ENCODE results near the gene MBOAT2. TPM values are rescaled to one million over a fixed set of nuclear protein-coding genes. Genes with fewer than 3 reads are reported as not detected.
"Not testable (repeated sequence)": the region's sequence is repeated elsewhere in the genome, so short reads cannot be mapped to it uniquely, and the experiment has no call there.

MBOAT2 gene
- total RNA-seq = 10 to 100 TPM; 14.4 to 16.8 TPM

- H3K27me3 ChIP-seq (replicated peaks; ENCODE audit: insufficient read depth) = no peaks in the 10 kb centered on the region
- TF ChIP-seq CTCF (IDR thresholded peaks at IDR 0.05) = no peak
- peak within 1 kb of the TSS; percentile 85 to 88 for H3K27ac ChIP-seq
- no peak for DNase-seq (ENCODE audit: low spot score)
- peak; percentile 92 for ATAC-seq (ENCODE audit: insufficient number of reproducible peaks, low FRiP score, low read depth)
- no peaks in the 10 kb centered on the region for H3K36me3 ChIP-seq
- no peaks in the 10 kb centered on the region for H3K9me3 ChIP-seq
- peaks cover 0 to 22% of the 10 kb centered on the region in 2 donors for H3K4me1 ChIP-seq (ENCODE audit: control insufficient read depth in 1 of 2, low read depth in 2 of 2)
- peak within 1 kb of the TSS; percentile 87 for H3K4me3 ChIP-seq
Measured at GRCh38 chr2:9003616-9004337, at the start of gene MBOAT2. Gene MBOAT2 (minus strand): TSS chr2:9003684. CDS start chr2:9003614, 70 bp downstream.

- no peak for TF ChIP-seq CTCF (IDR thresholded peaks at IDR 0.05)
- DNase-seq (ENCODE audit: low spot score) = no peak
- no peaks in the 10 kb centered on the region for H3K4me1 ChIP-seq (ENCODE audit: control insufficient read depth in 1 of 2, low read depth in 2 of 2)
Measured at GRCh38 chr2:9052821-9053533, 49.5 kb upstream of the MBOAT2 start.

GRCh38 chr2:9051451-9051850, 48.0 kb upstream of the MBOAT2 start:
- ATAC-seq (ENCODE audit: insufficient number of reproducible peaks, low FRiP score, low read depth) = not testable (repeated sequence)

More at GRCh38 chr2:9052821-9053533, 49.5 kb upstream of the MBOAT2 start:
- H3K4me3 ChIP-seq = no peak overlapping the region
- no peaks in the 10 kb centered on the region for H3K9me3 ChIP-seq
- no peaks in the 10 kb centered on the region for H3K36me3 ChIP-seq
- ATAC-seq (ENCODE audit: insufficient number of reproducible peaks, low FRiP score, low read depth) = no peak
- no peak overlapping the region for H3K27ac ChIP-seq
- H3K27me3 ChIP-seq (replicated peaks; ENCODE audit: insufficient read depth) = no peaks in the 10 kb centered on the region

GRCh38 chr2:9050122-9050809, 46.8 kb upstream of the MBOAT2 start:
- H3K36me3 ChIP-seq = no peaks in the 10 kb centered on the region
- no peaks in the 10 kb centered on the region for H3K4me1 ChIP-seq (ENCODE audit: control insufficient read depth in 1 of 2, low read depth in 2 of 2)
- no peaks in the 10 kb centered on the region for H3K9me3 ChIP-seq
- no peak overlapping the region for H3K27ac ChIP-seq
- no peaks in the 10 kb centered on the region for H3K27me3 ChIP-seq (replicated peaks; ENCODE audit: insufficient read depth)
- DNase-seq (ENCODE audit: low spot score) = no peak
- TF ChIP-seq CTCF (IDR thresholded peaks at IDR 0.05) = no peak
- no peak overlapping the region for H3K4me3 ChIP-seq
- no peak for ATAC-seq (ENCODE audit: insufficient number of reproducible peaks, low FRiP score, low read depth)

More at GRCh38 chr2:9051451-9051850, 48.0 kb upstream of the MBOAT2 start:
- not testable (repeated sequence) for H3K4me1 ChIP-seq (ENCODE audit: control insufficient read depth in 1 of 2, low read depth in 2 of 2); H3K9me3 ChIP-seq; H3K4me3 ChIP-seq; DNase-seq (ENCODE audit: low spot score); H3K27me3 ChIP-seq (replicated peaks; ENCODE audit: insufficient read depth); H3K27ac ChIP-seq; H3K36me3 ChIP-seq

- no peak overlapping the region for H3K27ac ChIP-seq
- no peaks in the 10 kb centered on the region for H3K36me3 ChIP-seq
- no peaks in the 10 kb centered on the region for H3K27me3 ChIP-seq (replicated peaks; ENCODE audit: insufficient read depth)
- ATAC-seq (ENCODE audit: insufficient number of reproducible peaks, low FRiP score, low read depth) = no peak
- no peak for DNase-seq (ENCODE audit: low spot score)
- no peak overlapping the region for H3K4me3 ChIP-seq
- no peaks in the 10 kb centered on the region for H3K4me1 ChIP-seq (ENCODE audit: control insufficient read depth in 1 of 2, low read depth in 2 of 2)
- no peak for TF ChIP-seq CTCF (IDR thresholded peaks at IDR 0.05)
- no peaks in the 10 kb centered on the region for H3K9me3 ChIP-seq
Measured at GRCh38 chr2:9045595-9045994, 42.1 kb upstream of the MBOAT2 start.

- not testable (repeated sequence) for ATAC-seq (ENCODE audit: insufficient number of reproducible peaks, low FRiP score, low read depth); H3K4me1 ChIP-seq (ENCODE audit: control insufficient read depth in 1 of 2, low read depth in 2 of 2)
Measured at GRCh38 chr2:9043491-9043890, 40.0 kb upstream of the MBOAT2 start.

More at GRCh38 chr2:9043491-9043890, 40.0 kb upstream of the MBOAT2 start:
- DNase-seq (ENCODE audit: low spot score); H3K4me3 ChIP-seq; H3K36me3 ChIP-seq; H3K27ac ChIP-seq; H3K9me3 ChIP-seq; H3K27me3 ChIP-seq (replicated peaks; ENCODE audit: insufficient read depth): not testable (repeated sequence)
